Stimulated activated CD8-positive, alpha-beta memory T cell treated with anti-CD3 and anti-CD28 coated beads, Interleukin-7, amount 100 ng/mL, for 1 hour (primary cell): ENCODE data around the gene DNAAF1.
"Not testable (repeated sequence)": the region's sequence is repeated elsewhere in the genome, so short reads cannot be mapped to it uniquely, and the experiment has no call there.

Experiments used
- DNase-seq, 2 donors: peaks; one replicate each; pipeline ENCODE4 v3.0.0-alpha.2; 2020; ENCODE audit warnings: low read depth in 2 of 2

DNAAF1 gene

GRCh38 chr16:84207879-84208278, 62.8 kb downstream of the DNAAF1 start:
- DNase-seq, result no peak

DNA sequence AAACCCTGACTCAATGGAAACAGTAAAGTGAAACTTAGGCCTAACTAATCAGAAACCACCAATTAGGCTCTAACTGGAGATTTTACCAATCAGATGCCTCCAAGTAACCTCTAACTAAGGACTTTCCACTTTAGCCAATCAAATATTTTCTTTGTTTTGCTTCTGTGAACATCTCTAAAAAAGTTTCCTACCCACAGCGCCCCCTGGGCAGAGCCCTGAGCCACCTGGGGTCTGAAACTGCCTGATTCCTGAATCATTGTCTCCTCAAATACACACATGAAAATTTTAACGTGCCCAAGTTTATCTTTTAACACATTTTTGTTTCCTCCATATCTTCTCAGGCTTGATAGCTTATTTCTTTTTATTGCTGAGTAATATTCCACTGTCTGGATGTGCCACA, 64.9 kb downstream of the DNAAF1 start:
- DNase-seq, result no peak

- DNase-seq, result no peak
These were observed 67.0 kb downstream of the DNAAF1 start for GRCh38 chr16:84212154-84212553.

GRCh38 chr16:84212631-84213030, 67.5 kb downstream of the DNAAF1 start:
- no peak for DNase-seq

DNA sequence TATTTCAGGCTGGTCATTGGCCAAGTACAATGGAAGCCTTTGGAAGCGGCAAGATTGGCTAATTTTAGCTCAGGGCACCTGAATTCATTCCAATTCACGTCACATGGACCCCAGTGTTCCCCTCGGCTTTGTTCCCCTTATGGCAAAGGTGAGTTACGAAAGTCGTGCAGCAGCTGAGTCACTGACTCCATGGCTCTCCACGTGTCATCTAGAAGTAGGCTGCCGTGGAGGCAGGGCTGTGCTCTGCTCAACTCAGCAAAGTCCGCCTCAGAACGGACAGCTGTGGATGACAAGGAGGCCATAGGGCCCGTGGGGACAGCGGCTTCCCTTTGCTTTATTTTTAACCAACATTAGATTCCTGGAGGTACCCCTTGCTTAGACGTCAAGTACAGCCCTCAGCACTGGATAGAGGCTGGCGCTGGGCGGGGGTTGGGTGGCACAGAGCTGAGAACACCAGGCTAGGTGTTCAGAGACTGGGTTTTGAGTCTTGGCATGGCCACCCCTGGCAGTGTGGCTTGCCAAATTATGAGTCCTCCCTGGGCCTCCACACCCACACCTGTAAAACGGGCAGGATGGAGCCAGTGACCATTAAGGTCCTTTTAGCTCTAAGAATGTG, 69.5 kb downstream of the DNAAF1 start:
- no peak for DNase-seq

GRCh38 chr16:84215531-84215930, 70.4 kb downstream of the DNAAF1 start:
- no peak for DNase-seq

DNA sequence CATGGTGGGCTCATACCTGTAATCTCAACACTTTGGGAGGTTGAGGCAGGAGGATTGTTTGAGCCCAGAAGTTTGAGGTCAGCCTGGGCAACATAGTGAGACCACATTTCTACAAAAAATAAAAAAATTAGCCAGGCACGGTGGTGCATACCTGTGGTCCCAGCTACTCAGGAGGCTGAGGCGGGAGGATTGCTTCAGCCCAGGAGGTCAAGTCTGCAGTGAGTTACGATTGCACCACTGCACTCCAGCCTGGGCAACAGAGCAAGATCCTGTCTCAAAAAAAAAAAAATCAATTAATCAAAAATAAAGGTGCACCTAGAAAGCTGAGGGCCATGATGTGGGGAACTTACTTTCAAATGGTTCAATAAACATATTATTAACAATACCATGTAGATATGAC, 71.0 kb downstream of the DNAAF1 start:
- not testable (repeated sequence) for DNase-seq

DNA sequence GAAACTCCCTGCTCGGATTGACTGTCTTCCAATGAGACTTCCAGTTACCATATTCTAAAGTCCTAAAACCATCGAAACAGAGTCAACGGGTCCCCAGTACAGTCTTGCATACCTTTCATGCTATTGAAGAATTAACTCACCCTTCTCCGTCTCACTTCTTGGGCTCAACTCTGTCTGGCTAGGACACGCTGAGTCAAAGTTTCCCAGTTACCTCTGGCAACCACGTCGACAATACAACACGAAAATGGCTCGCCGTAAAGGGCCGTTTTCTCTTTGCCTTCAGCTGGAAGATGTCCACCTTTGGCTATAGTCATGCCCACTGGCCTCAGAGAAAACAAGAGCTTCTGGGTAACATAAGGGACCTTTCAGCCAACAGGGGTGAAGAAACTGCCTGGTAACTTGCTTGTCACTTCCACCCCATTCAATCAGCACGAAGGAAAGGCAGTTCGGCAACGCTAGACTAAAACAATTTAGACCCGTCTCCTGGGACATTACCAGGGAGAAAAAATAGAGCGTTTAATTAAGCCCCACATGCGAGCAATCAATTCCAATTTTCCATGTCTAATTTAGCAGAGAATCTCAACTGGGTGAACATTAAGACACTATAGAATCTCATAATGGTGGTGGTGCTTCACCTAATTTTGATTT, 73.2 kb downstream of the DNAAF1 start:
- DNase-seq, result no peak

DNA sequence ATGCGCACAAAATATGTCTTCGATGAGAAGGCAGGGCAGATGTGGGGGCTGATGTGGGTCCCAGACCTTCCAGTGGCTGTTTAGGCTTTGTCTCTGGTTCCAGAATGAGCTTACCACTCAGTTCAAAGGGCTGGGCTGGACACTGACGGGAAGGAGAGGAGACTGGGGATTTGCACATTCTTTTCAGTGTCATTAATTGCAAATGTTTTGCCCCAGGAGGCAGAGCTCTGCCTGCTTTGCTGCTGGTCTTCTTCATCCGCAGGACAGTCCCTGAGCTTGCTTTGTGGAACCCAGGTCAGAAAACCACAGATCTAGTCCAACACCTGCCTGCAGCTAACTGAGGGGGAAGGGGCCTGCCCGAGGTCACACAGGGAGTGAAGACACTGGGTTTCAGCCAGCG, 73.8 kb downstream of the DNAAF1 start:
- no peak for DNase-seq

- DNase-seq, result no peak
These were observed 75.7 kb downstream of the DNAAF1 start for GRCh38 chr16:84220851-84221250.

DNA sequence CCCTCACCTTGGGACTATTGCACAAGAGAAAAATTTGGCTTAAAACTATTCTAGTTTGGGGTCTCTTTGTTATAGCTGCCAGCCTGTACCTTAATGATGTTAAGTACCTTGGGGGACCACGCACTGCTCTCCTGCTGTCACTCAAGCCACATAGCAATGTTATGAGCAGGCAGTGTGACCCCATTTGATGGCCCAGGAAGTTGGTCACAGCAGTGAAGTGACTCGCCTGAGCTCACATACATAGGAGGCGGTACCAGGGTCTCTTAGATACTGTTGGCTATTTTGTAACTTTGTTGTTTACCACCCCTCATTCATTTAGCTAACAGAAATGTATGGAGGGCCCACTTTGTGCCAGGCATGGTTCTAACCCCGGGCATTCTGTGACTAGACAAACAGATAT, 78.3 kb downstream of the DNAAF1 start:
- no peak for DNase-seq

GRCh38 chr16:84224554-84224953, 79.4 kb downstream of the DNAAF1 start:
- no peak for DNase-seq

- no peak for DNase-seq
These were observed 80.0 kb downstream of the DNAAF1 start for GRCh38 chr16:84225126-84225525.

DNA sequence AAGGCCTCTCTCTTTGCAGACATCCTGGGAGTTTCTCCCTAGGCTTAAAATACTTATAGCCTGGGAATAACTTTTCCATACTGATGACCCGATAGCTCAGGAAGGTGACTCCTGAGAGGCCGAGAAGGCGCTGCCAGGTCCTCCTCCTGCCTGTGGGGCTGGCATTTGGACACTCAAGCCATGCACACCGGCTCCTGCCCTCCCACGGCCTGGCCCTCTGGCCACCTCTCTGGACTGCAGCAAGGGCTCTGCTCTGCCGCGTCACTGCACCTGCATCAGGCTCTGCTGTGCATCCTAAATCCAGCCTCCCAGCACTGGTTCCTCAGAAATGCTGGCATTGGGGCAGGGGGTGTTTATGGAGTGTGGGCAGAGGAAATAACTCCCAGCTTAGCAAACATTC, 80.5 kb downstream of the DNAAF1 start:
- no peak for DNase-seq

GRCh38 chr16:84226026-84226425, 80.9 kb downstream of the DNAAF1 start:
- DNase-seq, result no peak
